Hematopoietic multipotent progenitor cell treated with erythropoietin and hydrocortisone succinate and interleukin-3 and kit ligand, for 4 days (in vitro differentiated cells): ENCODE results near the gene ANAPC5.
"Not testable (repeated sequence)": the region's sequence is repeated elsewhere in the genome, so short reads cannot be mapped to it uniquely, and the experiment has no call there.

Experiments used
- DNase-seq: peaks from one replicate; pipeline ENCODE4 v3.0.0-alpha.2; 2015

The ANAPC5 gene

DNA sequence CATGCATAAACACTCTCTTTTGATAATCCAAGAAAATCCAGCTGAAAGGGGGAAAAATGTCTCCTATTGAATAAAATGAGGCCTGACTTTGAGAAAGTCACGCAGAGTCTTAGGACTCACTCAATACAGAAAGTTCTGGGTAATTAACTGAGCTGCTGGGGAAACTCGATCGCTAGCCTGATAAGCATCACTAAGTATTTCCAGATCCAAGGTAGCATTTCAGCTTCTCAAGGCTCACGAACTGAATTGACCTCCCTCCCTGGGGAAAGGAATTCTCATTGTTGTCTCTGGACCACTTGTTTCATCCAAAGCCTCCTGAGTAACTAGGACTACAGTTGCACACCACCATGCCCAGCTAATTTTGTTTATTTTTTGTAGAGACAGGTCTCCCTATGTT is 13.8 kb upstream of the ANAPC5 start:
- DNase-seq: no peak

DNA sequence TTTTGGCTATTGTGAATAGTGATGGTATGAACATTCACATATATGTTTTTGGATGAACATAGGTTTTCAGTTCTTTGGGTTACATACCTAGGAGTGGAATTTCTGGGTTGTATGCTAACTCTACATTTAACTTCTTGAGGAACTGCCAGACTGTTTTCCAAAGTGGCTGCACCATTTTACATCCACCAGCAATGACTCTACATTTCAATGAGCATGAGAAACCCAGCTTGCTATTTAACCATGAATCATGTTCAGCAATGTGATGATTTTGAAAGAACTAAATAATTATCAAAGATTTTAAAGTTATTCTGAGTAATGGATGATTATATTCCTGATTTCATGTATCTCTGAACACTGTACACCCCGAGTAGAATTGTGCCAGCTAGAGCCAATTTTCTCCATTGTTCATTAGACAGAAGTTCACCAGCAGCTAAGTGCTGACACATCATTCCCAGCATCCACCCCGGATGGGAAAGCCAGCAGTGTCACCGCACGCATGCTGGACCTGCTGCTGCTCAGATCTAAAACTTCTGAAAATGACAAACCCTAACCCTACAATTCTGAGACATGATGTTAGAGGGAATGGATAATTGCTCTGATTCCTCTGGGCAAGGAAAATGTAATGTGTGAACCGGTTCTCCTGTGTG is 13.3 kb upstream of the ANAPC5 start:
- no peak for DNase-seq

DNA sequence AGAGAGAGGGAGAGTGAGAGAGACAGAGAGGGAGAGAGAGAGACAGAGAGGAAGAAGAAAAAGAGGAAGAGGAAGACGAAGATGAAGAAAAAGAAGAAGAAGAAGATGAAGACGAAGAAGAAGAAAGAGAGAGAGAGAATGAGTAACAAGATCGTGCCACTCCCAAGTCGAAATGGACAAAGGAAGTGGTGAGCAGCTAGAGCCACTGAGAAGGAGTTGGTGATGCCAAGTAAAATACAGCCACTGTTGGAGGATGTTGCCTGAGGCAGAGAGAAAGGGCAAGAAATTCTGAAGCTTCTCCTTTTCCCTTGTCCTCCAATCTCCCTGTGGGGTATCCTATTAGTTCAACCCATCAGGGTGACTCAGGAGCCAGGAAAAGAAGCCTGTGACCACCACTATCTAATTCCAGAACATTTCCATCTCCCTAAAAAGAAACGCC is 12.5 kb upstream of the ANAPC5 start:
- peak; percentile 22 for DNase-seq

DNA sequence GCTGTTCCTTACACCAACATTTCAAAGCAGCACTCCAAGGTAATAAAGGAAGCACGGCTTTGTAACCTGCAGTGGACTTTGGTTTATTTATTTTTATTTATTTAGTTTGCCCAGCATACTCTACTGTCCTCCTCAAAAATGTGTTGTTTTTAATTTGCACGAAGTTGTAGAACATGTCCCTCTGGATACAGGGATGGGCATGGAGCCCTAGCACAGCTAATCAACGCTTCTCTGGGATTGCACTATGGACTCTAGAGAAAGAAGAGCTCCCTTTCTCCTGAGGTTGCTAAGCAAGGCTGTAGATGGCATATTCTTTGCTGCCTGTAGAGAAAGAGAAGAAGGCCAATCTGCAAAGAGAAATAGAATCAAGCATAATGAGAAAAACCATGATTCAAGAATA is 5.9 kb upstream of the ANAPC5 start:
- DNase-seq: no peak

DNA sequence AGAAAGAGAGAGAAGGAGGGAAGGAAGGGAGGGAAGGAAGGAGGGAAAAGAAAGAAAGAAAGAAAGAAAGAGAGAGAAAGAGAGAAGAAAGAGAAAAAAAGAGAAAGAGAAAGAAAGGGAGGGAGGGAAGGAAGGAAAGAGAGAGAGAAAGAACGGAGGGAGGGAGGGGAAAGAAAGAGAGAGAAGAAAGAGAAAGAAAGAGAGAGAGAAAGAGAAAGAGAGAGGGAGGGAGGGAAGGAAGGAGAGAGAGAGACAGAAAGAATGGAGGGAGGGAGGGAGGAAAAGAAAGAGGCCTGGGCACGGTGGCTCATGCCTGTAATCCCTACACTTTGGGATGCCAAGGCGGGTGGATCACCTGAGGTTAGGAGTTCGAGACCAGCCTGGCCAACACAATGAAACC is 5.1 kb upstream of the ANAPC5 start:
- DNase-seq: no peak

DNA sequence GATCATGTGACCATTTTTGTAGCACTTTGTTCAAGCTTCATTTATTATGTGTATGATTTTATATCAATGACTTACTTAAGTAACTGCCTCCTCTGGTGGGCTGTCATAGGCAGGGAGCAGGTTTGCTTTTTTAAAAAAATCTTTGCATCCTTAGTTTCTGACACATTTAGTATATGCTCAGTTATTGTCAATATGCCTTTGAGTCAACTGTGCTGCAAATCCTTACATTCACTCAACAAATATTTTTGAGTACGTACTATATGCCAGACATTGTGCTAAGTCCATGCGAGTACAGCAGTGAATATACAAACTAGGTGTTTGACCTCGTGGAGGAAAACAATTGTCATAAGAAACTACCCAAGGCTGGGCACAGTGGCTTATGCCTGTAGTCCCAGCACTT is 4.4 kb upstream of the ANAPC5 start:
- no peak for DNase-seq

DNA sequence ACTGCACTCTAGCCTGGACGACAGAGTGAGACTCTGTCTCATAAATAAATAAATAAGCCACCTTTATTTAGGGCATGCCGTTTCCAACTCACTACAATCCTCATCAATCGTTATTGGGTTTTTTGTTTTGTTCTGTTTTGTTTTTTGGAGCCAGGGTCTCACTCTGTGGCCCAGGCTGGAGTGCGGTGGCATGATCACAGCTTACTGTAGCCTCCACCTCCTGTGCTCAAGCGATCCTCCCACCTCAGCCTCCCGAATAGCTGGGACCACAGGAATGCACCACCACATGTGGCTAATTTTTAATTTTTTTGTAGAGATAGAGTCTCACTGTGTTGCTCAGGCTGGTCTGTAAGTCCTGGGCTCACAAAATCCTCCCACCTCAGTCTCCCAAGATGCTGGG is 3.6 kb upstream of the ANAPC5 start:
- no peak for DNase-seq

DNA sequence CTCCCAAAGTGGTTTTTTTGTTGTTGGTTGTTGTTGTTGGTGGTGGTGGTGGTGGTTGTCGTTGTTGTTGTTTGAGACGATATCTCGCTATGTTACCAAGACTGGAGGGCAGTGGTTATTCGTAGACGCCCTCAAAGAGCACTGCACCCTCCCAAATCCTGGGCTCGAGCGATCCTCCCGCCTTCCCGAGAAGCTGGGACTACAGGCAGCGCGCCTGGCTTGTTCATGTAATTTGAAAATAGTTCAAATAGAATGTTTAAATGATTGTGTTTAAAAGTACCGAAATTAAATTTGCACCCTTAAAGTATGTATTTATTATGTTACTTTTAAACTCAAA is 439 bp upstream of the ANAPC5 start:
- no peak for DNase-seq

DNA sequence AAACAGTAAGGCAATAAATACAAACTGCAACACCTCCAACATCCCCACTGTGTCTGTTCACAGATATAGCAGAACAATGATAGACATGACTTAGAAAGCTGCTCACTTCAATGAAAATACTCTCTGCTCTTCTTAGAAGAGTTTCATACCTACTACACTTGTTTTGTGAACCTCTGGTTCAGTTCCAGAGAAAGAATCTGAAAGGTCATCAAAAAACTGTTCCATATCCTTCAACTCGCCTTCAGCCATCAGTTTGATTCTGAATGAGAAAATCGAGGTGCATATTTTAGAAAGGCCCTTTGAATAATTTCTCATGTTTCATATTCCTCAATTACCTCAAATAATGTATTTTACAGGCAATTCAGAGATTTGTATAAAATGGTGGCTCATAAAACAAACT is 5.5 kb downstream of the ANAPC5 start:
- DNase-seq: no peak

DNA sequence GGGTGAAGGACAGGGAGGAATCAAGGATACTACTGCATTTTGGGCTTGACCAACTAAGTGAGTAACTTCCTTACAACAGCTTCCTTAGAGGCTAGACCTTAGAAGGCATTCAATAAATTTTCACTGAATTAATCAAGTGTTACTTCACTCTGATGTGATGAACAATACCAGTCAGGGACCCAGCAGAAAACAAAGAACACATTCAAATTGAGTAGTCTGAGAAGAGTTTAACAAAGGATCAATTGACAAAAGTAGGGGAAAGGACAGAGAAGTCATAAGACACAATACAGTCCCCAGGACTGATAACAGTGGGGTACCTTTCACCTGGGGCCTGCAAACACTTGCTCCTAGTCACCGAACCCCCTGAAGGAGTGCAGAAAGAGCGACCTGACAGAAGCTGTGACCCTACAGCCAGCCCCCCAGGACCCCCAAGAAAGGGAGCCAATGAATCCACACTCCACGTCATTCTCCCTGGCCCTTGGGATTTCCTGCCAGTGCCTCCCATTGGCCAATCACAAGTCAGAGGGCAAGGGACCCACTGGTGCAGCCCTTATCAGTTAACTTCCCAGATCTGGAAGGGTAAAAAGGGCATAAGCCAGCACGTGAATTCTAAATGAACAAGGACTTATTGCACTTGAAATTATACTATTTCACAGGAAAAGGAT is 6.9 kb downstream of the ANAPC5 start:
- DNase-seq: no peak

DNA sequence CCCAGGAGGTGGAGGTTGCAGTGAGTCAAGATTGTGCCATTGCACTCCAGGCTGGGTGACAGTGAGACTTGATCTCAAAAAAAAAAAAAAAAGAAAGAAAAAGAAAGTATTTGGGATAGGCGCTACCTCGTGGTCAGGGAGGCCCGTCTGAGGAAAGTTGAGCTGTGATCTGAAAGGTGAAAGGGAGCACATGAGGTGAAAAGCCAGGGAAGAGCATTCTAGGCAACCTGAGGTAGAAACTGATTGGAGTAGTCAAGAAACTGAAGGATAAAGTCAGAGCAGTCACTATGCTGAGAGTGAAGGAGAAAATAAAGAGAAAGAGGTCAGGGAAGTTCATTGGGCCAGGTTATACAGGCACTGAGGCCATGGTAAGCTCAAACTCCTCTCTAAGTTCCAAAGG is 7.7 kb downstream of the ANAPC5 start:
- DNase-seq: no peak

DNA sequence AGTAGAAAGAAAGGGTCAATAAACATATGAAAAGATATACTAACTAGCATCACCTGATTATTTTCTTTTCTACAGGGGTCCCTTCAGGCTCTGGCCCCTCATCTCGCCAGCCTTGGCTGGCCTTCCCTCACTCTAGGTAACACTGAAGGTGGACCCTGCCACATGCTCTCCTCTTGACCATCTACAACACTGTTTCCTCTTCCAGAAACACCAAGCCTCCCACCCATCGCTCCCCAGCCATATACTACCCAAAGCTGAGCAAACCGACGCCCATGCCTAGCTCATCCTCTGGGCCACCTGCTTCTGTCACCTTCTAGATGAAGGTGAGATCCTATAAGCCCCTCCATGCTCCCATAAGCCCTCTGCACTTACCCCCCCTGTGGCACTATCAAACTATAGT is 14.8 kb downstream of the ANAPC5 start:
- no peak for DNase-seq

DNA sequence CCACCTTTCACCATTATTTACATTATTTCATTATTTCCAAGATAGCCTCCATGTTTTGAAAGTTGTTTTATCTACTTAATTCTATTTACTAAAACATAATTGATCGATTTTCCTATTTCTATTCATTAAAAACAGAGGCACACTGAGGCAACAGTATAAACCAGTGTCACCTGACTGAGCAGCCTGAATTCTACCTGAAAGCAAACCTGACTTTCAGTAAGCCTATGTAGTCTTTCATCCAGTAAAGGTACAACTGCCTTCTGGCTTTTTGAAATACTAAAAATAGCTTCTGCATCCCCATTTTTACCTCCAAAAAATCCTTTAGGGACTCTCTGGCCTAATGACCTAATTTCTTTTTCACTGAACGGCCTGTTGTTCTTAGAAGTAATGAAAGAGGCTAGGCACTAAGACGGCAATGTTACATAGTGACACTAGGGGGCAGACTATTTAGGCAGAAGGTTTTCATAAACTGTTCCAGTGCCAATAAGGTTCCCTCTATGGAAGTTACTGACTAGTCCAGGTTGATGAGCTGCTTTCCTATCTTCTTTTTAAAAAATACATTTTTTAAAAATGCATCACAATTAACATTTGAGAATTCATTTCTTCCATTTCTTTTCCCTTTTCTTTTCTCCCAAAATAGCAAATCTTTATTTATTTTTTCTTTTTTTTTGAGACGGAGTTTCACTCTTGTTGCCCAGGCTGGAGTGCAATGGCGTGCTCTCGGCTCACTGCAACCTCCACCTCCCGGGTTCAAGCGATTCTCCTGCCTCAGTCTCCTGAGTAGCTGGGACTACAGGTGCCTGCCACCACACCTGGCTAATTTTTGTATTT is 17.5 kb downstream of the ANAPC5 start:
- peak; percentile 88 for DNase-seq

DNA sequence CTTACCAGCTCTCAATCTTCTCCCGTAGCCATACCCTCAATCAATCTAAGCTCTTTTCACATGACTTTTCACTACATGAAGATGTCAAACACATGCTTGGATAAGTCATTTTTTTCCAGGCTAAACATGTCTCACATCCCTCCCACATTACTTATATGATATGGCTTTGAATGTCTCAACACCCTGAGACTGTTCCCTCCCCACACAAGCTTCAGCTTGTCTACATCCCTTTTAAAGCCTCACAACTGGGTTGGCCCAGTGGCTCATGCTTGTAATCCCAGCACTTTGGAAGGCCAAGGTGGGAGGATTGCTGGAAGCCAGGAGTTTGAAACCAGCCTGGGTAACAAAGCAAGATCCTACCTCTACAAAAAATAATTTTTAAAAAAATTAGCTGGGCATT is 18.5 kb downstream of the ANAPC5 start:
- DNase-seq: no peak

DNA sequence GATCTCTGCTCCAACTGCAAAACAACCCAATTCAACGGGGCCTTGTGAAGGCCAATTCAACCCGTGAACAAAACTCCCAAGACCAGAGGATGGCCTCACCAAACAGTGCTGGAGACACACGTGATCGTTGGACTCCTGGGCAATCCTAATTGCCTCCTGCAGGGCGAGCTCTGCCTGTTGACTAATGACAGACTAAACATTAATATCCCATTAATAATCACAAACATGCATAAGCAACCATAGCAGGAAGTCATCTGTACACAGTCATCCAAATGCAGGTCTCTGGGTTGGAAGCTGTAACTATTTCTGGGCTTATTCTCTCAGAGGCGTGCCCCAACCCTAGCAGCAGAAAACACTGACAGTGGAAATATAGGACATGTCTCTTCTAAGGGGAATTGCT is 21.0 kb downstream of the ANAPC5 start:
- no peak for DNase-seq

DNA sequence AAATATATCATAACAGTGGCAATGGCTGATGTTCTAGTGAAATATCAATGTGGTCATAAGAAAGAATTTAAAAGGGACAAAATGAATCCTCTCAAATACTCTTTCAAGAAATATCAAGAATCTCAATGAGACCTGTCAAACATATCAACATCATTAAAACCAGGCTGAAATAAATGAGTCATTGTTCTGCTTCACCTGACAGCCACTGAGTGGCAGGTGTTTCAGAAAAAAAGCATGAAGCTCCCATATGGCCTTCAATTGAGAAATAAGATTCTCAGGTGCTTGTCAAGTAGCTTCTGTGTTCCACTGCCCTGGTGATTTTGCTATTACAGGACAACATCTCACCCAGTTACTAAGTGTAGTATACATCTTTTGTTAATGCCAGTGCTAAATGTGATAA is 21.5 kb downstream of the ANAPC5 start:
- DNase-seq: no peak

DNA sequence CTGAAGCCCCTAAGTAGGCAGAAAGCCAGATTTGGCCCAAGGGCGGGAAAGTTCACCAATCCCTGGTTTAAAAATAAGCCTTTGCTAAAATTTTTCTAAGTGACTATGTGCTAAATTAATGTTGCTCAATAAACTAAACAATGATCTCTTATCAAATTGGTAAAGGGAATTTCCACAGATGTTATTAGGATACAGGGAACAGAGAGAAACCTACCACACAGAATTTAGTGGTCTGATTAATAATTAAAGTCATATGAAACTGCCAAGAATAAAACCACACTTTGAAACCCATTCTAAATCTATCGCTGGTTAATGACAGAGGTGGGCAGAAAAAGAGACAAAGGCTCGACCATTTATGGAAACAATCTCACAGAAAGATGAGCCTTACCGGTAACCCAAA is 22.0 kb downstream of the ANAPC5 start:
- DNase-seq: no peak

DNA sequence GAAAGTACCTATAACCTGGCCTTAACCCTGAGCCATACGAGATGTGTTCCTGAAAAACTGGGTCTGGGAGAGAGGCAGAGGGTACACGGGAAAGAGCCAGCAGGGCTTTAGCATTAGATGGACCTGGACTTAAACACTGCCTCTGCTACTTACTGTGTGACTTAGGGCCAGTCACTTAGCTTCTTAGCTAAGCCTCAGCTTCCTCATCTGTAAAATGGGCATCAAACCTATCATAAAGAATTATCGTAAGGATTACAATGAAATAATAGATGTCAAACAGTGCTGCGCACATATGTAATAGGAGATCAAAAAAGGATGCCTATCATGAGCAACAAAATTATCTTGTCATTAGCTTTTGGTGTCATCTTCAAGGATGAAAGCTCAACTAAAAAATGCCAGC is 23.6 kb downstream of the ANAPC5 start:
- no peak for DNase-seq

DNA sequence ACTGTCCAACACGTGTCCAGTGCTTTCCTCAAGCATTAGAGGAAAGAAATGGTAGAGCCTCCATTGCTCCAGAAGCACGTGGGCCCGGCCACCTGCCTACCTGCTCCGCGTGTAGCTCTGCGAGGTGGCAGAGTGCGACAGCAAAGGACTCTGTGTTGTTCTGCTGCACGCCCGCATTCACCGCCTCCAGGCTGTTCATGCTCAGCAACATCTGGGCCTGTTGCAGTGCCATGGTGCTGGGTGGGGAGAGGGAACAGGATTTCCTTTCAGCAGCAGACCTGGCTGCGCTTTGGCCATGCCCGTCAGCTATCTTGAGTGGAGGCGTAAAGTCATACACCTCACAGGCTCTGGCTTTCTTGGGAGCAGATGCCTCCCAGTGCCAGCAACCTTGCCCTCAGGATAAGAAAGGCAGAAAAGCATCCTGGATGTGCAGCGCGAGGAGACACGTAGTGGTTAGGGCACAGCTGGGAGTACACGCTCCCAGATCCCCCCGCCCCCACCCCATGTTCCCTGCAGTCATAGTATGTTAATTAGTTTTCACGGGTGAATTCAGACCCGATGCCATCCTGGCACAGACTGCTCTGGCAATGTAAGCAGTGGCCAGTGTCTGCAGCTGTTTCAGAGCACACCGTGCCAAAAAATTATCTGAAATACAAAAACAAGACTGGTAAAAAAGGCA is 25.1 kb downstream of the ANAPC5 start:
- DNase-seq: no peak

DNA sequence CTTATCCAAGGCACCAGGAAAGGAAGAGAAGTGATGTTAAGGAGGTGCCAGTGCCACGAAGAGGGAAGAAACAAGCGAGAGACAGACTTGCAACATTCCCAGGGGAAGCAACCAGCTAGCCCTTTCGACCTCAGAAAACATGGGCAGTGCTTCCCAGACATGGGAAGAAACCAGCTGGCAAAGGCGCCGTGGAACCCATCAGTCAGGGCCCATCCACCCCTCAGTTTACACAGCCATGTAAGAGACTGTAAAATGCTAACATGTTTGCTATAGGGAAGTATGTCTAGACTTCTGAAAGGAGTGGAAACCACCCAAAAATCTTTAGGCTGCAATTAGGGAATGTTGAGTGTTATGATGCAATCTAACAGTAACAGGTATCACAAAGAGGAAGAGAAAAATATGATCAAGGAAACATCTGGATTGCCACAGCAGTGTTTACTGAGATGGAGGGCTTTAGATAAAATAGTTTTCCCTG is 26.3 kb downstream of the ANAPC5 start:
- peak; percentile 29 for DNase-seq

DNA sequence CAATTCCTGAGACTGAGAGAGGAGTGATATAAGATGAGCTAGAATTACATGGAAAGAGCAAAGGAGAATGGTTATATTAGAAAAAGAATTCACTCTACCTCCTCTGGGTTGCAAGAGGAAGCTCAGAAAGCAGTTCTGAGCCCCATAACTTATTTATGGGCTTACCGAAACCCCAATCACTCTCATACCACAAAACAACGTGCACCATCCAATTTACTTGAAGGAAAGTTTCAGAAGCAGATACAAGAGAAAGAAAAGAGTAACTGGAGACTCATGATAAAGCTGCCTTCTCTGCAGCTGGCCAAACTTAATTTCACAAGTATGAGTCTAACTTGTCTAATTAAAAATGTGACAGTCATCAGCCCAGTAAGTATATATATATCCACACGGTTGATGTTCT is 28.3 kb downstream of the ANAPC5 start:
- DNase-seq: no peak

DNA sequence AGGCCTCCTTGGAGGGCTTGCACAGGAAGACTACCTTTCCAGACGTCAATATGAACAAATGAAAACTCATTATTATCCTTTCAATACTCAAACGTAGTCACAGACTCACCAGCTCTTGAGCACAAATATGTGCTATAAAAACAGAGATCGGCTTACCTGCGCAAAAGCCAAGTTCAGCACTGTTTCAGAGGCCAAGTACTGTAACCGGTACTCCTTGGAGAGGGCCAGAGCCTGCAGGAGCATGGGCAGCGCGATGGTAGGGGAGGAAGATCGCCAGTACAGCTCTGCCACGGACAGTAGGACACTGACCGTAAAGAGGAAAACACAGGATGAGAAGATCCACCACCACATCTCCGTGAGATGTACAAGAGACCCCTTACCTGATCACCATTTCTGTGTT is 34.1 kb downstream of the ANAPC5 start:
- no peak for DNase-seq

DNA sequence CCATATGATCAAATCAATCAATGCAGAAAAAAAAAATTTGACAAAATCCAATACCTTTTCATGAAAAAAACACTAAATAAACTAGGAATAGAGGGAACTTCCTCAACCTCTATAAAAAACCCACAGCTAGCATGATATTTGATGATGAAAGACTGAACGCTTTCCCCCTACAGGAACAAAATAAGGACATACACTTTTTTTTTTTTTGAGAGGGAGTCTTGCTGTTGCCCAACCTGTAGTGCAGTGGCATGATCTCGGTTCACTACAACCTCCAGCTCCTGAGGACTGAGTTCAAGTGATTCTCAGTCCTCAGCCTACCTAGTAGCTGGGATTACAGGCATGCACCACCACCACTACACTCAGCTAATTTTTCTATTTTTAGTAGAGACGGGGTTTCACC is 37.8 kb downstream of the ANAPC5 start:
- peak; percentile 63 for DNase-seq

DNA sequence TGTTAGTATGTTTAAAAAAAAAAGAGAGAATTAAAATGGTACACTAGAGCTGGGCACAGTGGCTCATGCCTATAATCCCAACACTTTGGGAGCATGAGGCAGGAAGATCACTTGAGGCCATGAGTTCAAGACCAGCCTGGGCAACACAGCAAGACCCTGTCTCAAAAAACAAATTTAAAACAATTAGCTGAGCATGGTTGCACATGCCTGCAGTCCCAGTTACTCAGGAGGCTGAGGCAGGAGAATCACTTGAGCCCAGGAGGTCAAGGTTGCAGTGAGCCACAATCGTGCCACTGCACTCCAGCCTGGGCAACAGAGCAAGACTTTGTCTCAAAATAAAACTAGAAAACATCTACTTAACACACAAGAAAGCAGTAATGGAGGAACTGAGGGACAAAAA is 42.0 kb downstream of the ANAPC5 start:
- not testable (repeated sequence) for DNase-seq
